GM18907 (cell line): ENCODE data around the gene RTKN.

ENCODE experiments used
- ATAC-seq: cut with Tn5 transposase; IDR thresholded peaks from one replicate; pipeline ENCODE4 v1.9.1; 2021; ENCODE audit warnings: mild to moderate bottlenecking, moderate library complexity; ENCODE audit not compliant: unreplicated experiment

The RTKN gene

DNA sequence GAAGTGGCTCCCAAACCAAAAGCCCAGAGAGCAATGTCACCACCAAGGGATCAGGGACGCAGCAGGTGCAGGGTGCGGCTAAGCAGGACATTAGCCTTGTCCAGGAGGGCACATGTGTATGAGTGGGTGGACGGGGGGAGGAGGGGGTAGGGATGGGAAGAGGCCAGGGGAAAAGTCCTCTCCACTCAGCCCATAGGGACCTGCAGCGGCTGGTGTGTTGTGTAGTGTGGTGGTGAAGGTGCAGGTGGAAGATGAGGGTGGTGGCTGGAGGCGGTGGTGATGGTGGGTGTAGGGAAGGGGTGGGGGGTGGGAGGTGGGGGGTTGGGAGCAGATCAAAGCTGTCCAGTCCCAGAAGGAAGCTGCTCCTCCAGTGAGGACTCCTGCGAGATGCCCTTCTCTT lies 24.0 kb downstream of the RTKN start:
- ATAC-seq: no peak

DNA sequence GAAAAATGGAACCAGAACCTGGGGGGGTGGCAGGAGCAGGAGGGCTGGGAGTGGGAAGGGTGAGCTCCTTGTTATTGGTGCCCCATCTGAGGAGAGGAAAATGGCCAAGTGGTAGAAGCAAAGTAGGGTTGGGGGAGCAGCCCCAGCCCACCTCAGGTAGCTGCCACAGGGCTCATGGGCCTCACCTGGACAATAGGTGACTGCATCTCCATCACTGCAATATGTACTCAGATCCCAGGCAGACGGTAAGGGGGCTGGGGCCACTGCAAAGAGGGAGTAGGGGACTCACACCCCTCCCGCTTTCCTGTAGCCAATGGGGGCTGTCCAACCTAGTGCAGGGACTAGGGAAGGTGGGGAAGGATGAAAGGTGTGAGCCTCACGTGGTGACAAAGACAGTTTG lies 24.5 kb downstream of the RTKN start:
- no peak for ATAC-seq

DNA sequence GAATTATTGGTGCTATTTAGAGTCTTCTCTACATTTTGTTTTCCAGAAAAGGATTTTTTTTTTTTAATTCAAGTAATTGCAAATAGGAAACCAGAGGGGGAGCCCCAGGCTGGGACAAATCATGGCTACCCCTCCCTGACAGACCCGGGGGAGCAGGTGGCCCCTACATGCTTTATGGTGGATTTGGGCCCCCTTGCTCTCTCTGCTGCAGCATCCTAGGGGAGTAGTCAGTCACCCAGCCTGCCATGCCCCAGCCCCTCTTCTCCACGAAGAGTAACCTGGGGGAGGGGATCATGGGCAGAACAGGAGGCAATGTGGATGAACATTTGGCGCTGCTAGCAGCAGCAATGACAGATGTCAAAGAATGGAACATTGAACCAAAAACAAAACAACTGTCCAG lies 25.0 kb downstream of the RTKN start:
- no peak for ATAC-seq

DNA sequence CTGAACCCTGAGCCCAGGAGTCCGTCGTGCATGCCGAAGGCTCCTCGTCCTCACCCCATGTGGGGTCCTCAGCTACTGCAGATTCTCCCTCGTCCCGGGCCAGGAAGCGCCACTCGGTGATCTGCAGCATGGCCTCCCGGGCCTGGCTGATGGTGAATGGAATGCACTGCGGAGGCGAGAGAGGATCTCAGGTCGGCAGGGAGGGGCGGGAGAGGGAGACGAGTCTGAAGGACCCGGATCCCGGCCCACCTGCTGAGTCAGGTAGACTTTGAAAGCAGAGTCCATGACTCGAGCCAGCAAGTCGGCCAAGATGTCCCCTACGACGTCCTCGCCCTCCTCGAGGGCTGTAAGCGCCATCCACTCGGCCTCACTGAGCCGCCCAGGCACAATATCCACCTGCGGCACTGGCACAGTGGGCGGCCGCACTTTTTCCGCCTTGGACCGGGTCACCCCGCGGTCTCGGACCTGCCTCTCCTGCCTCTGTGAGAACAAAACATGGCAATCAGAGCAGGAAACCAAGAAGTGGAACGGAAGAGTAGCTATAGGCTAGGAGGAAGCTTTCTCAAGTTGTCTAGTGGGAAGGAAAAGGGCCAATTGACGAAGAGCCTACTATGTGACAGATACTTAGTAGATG lies 25.9 kb downstream of the RTKN start:
- no peak for ATAC-seq

DNA sequence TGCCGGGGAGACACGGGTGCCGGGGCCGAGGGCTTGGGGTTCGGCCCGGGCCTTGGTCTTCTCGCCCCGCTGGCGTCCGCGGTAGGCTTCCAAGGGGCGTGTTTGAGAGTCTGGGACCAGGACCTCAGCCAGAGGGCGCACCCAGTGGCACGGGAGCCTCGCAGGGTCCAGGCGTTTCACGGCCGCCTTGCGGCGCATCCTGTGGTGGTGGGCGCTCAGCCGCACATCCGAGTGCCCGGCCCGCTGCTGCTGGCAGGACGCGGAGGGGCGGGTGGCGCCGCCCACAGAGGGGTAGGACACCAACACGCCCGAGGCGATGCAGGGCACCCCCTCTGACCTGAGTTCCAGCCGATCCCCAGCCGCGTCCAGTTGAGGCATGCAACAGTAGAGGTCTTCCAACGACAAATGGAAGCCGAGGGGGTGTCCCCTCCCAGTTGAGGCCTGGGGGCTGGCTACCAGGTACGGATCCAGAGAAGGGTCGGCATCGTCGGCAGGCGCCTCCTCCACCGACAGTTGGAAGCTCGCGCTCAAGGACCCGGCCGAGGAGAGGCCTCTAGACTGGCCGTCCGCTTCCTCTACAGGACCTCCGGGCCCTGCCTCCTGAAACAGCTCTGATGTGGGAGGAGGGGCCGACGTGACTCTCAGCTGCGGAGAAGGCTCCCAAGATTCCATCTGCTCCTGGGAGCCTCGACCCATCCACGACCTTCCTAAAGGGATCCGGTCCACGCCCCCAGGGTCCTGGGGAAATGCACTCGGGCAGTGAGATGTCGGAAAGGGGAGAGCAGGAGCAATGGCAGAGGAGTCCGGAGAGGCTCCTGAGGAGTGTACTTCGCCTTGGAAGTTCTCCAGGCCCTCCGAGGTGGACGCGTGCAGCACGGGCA lies 26.6 kb downstream of the RTKN start:
- no peak for ATAC-seq

DNA sequence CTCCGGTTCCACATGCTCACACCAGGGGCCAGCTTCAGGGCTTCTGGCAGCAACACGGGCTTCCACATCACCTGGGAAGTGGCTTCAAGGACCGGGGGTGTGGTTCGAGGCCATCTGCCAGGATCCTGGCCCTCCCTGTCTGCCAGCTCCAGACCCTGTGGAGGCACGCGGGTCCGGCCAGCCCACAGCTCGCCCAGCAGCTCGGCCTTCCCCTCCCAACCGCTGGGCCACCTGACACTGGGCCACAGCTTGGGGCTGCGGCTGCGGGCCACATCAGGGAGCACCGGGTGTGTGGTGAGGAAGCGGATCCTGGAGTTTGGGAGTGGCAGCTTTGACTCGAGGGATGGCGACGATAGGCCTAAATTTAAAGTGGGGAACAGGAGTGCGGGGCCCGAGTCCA lies 27.3 kb downstream of the RTKN start:
- ATAC-seq: no peak

DNA sequence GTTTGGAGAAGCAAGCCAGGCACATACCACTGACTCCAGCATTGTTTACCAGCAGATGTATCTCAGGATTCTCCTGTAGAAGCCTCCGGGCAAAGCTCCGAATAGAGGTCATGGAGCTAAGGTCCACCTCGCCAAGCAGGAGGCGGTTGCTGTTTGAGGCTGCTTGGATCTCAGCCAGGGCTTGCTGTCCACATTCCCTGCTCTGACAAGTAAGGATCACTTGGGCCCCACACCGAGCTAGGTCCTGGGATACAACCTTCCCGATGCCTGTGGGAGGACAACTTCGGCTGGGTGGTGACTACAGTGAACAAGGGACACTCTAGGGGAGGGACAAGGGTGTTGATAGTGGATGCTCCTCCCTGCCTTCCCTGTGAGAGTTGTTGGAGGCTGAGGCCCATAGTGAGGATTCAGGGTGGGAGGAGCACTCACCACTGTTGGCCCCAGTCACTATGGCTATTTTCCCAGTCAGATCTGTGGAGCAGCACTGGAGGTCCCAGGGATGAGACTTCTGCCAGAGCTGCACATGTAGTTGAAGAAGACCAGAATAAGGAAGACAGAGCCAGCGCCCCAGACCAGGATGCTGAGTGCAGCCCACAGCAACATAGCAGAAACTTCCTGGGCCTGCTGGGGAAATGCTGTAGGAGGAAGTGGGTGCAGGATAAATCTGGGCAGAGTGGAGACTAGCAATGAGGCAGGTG lies 28.6 kb downstream of the RTKN start:
- no peak for ATAC-seq

DNA sequence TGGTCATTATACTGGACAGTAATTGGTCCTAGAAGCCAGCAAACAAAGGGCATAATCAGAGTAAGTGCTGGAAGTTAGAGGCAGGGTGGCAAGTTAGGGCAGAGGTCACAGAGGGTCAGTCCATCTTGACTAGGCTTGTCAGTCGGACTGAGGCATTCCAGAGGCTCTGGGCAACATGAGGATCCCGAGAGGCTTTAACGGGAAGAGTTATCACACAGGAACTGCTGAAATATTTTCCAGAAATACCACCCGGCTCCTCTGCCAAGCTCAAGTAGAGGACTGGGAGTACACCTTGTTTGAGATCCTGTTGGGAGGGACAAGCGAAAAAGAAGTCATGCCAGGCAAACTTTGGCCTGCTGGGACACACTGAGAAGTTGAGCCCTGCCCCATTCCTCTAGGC lies 34.1 kb downstream of the RTKN start:
- ATAC-seq: no peak

DNA sequence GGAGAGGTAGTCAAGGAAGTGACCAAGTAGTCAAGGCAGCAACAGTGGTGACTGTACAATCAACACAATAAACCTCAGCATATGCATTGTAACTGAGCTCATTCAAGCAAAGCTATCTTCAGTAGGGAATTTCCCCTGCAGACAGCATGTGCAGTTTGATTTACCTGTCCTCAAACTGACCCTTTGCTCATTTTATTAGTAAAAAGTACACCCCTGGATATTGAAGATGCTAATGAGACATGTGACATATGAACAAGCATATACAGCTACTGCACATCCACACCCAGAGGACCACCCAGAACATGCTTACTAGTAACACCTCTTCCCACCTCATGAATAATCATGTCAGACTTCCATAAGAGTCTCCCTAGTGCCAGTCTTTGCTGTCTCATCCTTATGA lies 35.7 kb downstream of the RTKN start:
- peak; percentile 68 for ATAC-seq

DNA sequence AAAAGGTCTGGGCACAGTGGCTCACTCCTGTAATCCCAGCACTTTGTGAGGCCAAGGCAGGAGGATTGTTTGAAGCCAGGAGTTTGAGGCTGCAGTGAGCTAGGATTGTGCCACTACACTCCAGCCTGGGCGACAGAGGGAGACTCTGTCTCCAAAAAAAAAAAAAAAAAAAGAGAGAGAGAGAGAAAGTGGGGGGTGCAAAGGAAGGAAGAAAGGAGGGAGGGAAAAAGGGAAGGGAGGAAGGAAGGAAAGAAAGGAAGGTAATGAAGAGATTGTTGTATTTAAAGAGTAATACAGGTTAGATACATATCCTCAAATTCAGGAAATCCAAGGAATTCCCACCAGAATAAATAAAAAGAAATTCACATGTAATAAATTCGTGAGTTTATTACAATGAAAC lies 39.8 kb downstream of the RTKN start:
- ATAC-seq: no peak

DNA sequence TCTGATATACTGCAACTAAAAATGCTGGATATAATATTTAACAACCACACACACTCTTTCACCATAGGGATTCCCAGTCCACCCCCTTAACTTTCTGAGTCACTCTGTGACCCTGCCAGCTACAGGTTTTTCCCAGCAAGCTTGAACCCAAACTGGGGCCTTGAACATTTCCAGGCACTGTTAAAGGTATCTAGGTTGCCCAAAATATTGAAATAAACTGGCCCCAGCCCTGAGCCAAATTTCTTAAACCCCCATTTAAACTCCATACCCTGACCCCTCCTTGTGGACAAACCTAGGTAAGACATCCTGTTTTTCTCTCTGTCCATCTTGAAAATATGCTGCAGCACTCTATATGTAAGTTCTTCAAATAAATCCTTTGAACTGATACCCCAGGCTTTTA lies 42.0 kb downstream of the RTKN start:
- peak; percentile 65 for ATAC-seq

DNA sequence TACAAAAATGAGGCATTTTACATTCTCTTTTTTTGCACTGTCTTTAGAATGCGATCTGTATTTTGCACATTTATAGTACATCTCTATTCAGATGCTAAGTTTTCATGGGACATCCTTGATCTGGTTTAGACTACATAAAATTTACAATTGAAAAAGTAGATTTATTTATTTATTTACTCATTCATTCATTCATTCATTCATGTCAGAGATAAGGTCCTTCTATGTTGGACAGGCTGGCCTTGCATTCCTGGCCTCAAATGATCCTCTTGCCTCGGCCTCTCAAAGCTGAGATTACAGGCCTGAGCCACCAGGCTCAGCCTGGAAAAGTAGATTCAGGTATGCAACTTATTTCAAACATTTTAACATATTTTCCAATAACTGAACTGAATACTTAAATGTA lies 45.6 kb downstream of the RTKN start:
- ATAC-seq: no peak

DNA sequence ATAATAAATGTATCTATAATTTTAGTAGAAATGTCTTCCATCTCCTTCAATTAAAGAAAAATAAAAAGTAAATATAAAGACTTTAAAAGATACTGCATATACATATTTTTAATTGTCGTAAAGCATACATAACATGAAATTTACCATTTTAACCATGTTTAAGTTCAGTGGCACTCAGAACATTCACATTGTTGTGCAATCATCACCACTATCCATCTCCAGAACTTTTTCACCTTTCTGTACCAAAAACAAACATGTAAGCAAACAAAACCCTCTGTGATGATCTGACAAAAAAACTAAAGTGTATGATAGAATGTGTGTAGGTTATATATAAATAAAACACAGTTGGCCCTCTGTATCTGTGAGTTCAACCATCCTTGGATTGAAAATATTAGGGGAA lies 48.2 kb downstream of the RTKN start:
- no peak for ATAC-seq

DNA sequence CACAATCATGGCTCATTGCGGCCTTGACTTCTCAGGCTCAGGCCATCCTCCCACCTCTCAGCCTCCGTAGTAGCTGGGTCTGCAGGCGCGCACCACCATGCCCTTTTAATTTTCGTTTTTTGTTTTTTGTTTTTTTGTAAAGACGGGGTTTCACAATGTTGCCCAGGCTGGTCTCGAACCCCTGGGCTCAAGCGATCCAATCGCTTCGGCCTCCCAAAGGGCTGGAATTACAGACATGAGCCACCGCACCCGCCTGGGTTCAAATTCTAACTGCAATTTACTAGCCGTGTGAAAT lies 49.3 kb downstream of the RTKN start:
- no peak for ATAC-seq

DNA sequence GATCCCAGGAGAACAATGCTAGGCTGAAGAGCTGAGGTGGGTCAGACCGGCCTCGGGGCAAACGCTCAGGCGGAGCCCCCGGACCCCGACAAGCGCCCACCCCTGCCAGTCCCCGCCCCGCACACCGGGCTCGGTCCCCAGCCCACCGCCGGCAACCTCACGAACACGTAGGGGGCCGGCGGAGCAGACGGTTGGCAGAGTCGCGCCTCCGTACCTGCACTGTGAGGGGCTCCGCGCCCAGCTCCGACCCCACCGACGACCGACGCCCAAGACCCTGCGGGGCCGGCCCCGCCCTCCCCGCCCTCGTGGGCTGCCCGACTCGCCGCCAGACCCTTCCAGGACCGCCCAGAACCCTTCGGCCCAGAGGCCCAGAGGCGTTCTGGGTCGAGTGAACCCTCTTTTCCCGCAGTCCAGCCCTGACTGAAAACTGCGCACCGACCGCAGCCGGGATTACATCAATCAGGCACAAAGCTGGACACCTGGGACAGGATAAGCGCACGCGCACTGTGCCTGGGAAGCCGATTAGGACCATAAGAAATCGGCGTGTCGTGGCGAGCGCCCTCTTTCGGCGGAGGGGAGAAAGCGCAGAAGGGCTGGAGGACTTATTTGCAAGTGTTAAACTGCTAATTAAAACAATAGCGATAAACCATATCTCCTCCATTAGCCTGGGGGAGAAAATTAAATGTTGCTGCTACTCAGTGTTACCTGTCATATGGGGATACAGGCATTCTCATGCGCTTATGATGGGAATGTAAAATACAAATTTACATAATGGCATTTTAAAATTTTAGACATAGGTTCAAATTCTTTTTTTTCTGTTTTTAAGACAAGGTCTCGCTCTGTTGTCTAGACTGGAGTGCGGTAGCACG lies 49.9 kb downstream of the RTKN start:
- peak; percentile 71 for ATAC-seq

DNA sequence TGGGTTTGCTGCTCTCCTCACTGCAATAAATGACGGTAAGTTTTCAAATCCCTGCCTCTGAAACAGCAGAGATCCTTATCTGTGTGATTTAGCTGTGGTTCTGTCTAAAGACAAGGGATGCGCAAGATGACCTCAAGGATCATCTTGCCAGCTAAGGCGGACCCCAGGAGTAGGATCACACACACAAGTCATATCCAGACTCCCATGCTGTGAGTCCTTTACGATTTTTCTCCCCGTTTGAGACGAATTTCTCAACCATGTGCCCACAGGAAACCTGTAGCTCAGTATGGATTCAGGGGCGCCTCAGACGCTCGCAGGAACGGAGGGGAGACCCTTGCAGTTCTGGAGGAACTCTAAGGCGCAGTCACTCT lies 50.5 kb downstream of the RTKN start:
- ATAC-seq: peak; percentile 37

DNA sequence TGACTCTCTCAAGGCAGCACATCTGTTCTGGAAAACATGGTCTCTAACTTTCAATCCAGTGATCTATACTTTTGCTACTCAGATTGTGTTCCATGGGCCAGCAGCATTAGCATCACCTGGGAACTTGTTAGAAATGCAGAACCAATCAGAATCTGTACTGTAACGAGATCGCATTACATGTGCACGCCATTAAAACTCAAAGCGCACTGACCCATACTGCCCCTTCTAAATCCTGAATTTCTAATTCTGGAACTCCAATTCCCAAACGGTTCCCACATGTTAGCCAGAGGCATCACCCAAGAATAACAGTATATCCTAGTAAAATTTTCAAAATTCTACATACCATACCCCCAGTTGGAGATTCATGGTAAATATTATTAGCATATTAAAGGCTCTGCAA lies 51.1 kb downstream of the RTKN start:
- ATAC-seq: no peak

DNA sequence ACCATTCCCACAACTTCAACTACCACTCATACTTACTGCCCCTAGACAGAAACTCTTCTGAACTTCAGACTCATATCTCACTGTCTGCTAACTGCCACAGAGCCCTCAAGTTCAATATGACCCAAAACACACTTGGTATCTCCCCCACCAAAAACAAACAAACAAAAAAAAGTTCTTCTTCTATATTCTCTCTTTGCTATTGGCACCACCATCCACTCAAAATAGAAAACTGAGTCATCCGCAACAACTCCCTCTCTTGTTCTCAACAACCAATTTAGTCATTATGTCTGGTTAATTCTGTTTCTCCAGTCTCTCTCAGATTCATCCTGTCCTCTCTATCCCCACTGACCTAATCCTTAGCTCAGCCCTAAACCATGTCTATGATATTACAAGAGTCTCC lies 54.4 kb downstream of the RTKN start:
- ATAC-seq: no peak

DNA sequence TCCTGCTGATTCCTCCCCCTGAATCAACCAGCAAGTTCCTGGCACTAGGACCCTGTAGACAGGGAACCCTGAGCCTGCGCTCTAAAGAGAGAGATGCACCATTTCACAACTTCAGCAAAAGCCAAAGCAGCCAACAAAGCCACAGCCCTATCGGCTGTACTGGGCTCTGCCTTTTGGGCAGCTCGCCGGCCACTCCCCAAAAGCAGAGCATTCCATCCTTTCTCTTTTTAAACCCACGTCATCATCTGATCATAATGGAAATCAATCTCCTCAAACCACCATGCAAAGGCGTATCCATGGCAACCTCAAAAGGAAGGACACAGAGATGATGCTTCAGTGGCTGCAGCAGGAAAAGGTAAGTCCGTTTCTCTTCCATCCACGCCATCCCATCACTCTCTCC lies 56.3 kb downstream of the RTKN start:
- no peak for ATAC-seq

DNA sequence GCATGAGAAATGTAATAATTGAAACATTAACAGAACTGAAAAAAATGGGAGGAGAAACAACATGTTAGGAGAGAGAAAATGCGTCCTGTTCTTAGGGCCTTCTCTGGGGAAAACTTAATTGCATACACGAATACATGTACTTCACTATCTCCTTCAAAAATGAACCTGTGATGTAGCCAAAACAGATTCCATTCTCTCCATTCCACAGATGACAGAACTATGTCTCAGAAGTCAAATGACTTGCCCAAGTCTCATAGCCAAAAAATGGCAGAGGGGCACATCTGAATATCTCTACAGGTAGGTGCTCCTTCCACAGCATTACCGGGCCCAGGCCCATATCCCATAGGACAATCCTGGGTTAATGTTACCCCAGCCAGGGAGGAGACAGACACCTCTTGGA lies 57.7 kb downstream of the RTKN start:
- ATAC-seq: no peak

DNA sequence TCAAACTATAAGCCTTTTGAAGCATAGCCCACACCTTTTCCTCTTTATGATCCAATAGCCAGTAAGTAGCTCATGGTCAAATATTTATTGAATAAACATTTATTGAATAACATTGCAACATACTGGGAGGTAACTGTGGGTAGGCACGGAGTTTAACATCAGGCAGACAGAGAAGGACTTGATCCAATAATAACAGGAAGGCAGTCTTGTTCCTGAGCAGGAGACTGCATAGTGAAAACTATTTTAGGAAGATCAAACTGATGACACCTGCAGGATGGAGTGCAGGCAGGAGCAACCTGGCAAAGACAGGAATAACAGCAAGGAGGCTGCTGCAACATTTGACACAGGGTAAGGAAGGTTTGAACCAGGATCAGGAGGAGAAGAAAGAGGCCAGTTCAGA lies 58.5 kb downstream of the RTKN start:
- no peak for ATAC-seq
